ENCODE measurements around the gene NABP2. TPM values are rescaled to one million over a fixed set of nuclear protein-coding genes. Genes with fewer than 3 reads are reported as not detected.

Gene NABP2
- total RNA-seq, 1 experiment from 2014 or later, result 42.7 TPM

GRCh38 chr12:56266693-56267442 is 42.7 kb downstream of the NABP2 start, which contains the start of gene COQ10A (continued):
- TF ChIP-seq ZBTB21 (CRISPR knock-in tag; IDR thresholded peaks at IDR 0.05; ENCODE audit: borderline replicate concordance) (0 out of 2 replicates have a peak, but pooled peaks have one; percentile 56), ZNF121 (CRISPR knock-in tag; IDR thresholded peaks at IDR 0.05) (0 out of 2 replicates have a peak, but pooled peaks have one; percentile 25), NR3C1 (CRISPR knock-in tag; conservative IDR thresholded peaks at IDR 0.05; ENCODE audit: low read depth) (0 out of 2 replicates have a peak, but pooled peaks have one; percentile 48), ATF2 (CRISPR knock-in tag; IDR thresholded peaks at IDR 0.05; ENCODE audit: borderline replicate concordance, low read depth) (no peak), ETV6 (CRISPR knock-in tag; IDR thresholded peaks at IDR 0.05) (peak; percentile 95), CREB1 (CRISPR knock-in tag; IDR thresholded peaks at IDR 0.05) (peak; percentile 39; the same call in 1 of the 2 replicates), STAT6 (CRISPR knock-in tag; conservative IDR thresholded peaks at IDR 0.05; ENCODE audit: low read depth) (no peak), RELA (CRISPR knock-in tag; IDR thresholded peaks at IDR 0.05; ENCODE audit: borderline replicate concordance) (peak; percentile 50; the same call in 1 of the 2 replicates), USF1 (CRISPR knock-in tag; IDR thresholded peaks at IDR 0.05) (peak; percentile 11; the same call in 1 of the 2 replicates), ZSCAN18 (CRISPR knock-in tag; IDR thresholded peaks at IDR 0.05) (no peak), E2F4 (CRISPR knock-in tag; IDR thresholded peaks at IDR 0.05; ENCODE audit: borderline replicate concordance, low read depth) (no peak), NFATC4 (CRISPR knock-in tag; IDR thresholded peaks at IDR 0.05) (no peak), FOXK1 (CRISPR knock-in tag; IDR thresholded peaks at IDR 0.05) (peak; percentile 91), ZNF423 (CRISPR knock-in tag; IDR thresholded peaks at IDR 0.05) (peak; percentile 88), MAX (CRISPR knock-in tag; IDR thresholded peaks at IDR 0.05) (peak; percentile 81), FOXP1 (CRISPR knock-in tag; IDR thresholded peaks at IDR 0.05; ENCODE audit: borderline replicate concordance) (peak; percentile 81), TP53 (CRISPR knock-in tag; IDR thresholded peaks at IDR 0.05) (0 out of 2 replicates have a peak, but pooled peaks have one; percentile 80), MYBL2 (CRISPR knock-in tag; IDR thresholded peaks at IDR 0.05) (peak; percentile 6; the same call in 1 of the 2 replicates), TEAD1 (CRISPR knock-in tag; IDR thresholded peaks at IDR 0.05) (peak; percentile 63)

Data from WTC11 (cell line).